ENCODE measurements around the gene CNST. TPM values are rescaled to one million over a fixed set of nuclear protein-coding genes. Genes with fewer than 3 reads are reported as not detected.

Gene CNST
- total and polyA plus RNA-seq, 2 of the 13 experiments (the other 11 are each of a cell fraction or from before 2014, with no cell fraction given): 6.3 to 12.4 TPM

DNA sequence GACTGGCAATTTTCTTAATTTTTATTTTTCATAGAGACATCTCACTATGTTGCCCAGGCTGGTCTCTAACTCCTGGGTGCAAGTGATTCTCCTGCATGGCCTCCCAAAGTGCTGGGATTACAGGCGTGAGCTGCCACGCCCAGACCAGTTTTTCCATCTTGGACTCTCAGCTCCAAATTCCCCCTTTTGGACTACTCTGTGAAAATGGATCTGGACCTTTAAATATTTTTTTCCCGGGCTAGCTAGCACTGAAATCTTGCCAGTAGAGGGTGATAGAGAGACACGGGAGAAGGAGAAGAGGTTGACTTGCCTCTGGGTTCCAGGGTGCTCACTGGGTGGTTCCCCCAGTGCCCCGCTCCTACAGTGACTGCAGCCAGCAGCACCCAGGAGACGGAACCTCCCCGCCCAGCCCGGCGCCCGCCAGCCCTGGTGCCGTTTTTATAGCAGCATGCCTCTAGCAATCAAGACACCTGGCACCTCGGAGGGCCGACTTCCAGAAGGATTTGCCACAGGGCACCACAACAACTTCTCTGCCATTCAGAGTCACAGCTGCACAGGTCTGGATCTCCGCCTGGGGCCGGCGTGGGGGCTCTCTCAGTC lies 123.3 kb downstream of the CNST start (continued):
- TF ChIP-seq LRRFIP1 (CRISPR knock-in tag; conservative IDR thresholded peaks at IDR 0.05) (no peak), ZNF784 (CRISPR knock-in tag; IDR thresholded peaks at IDR 0.05; ENCODE audit: borderline replicate concordance) (no peak), MAZ (IDR thresholded peaks at IDR 0.05; ENCODE audit: borderline replicate concordance, low read depth, low read length) (no peak), MAZ (CRISPR knock-in tag; IDR thresholded peaks at IDR 0.05; ENCODE audit: low read depth) (0 out of 2 replicates have a peak, but pooled peaks have one; percentile 21), ARHGAP35 (CRISPR knock-in tag; IDR thresholded peaks at IDR 0.05; ENCODE audit: borderline replicate concordance) (no peak), ZNF20 (CRISPR knock-in tag; IDR thresholded peaks at IDR 0.05) (no peak), JARID2 (CRISPR knock-in tag; IDR thresholded peaks at IDR 0.05; ENCODE audit: insufficient replicate concordance) (no peak), SMC3 (IDR thresholded peaks at IDR 0.05; ENCODE audit: low read length) (peak; percentile 87), NR2C2 (CRISPR knock-in tag; IDR thresholded peaks at IDR 0.05; ENCODE audit: borderline replicate concordance) (peak; percentile 35; the same call in 1 of the 2 replicates), ZNF326 (CRISPR knock-in tag; IDR thresholded peaks at IDR 0.05; ENCODE audit: borderline replicate concordance) (no peak), U2AF2 (IDR thresholded peaks at IDR 0.05; ENCODE audit: low read depth, low read length) (no peak), IRF1 (CRISPR knock-in tag; IDR thresholded peaks at IDR 0.05; ENCODE audit: low read depth) (no peak), SOX5 (CRISPR knock-in tag; IDR thresholded peaks at IDR 0.05; ENCODE audit: borderline replicate concordance) (no peak), SAFB2 (CRISPR knock-in tag; IDR thresholded peaks at IDR 0.05; ENCODE audit: borderline replicate concordance, low read depth) (no peak), NRL (CRISPR knock-in tag; IDR thresholded peaks at IDR 0.05; ENCODE audit: borderline replicate concordance) (no peak), AGO2 (optimal IDR thresholded peaks at IDR 0.05; ENCODE audit: low read depth, low read length) (no peak), SOX6 (IDR thresholded peaks at IDR 0.05) (no peak), SOX6 (CRISPR knock-in tag; IDR thresholded peaks at IDR 0.05) (no peak), CENPX (CRISPR knock-in tag; IDR thresholded peaks at IDR 0.05) (no peak), HINFP (CRISPR knock-in tag; IDR thresholded peaks at IDR 0.05; ENCODE audit: low read depth) (no peak)
- TF ChIP-seq, protein P1, sequence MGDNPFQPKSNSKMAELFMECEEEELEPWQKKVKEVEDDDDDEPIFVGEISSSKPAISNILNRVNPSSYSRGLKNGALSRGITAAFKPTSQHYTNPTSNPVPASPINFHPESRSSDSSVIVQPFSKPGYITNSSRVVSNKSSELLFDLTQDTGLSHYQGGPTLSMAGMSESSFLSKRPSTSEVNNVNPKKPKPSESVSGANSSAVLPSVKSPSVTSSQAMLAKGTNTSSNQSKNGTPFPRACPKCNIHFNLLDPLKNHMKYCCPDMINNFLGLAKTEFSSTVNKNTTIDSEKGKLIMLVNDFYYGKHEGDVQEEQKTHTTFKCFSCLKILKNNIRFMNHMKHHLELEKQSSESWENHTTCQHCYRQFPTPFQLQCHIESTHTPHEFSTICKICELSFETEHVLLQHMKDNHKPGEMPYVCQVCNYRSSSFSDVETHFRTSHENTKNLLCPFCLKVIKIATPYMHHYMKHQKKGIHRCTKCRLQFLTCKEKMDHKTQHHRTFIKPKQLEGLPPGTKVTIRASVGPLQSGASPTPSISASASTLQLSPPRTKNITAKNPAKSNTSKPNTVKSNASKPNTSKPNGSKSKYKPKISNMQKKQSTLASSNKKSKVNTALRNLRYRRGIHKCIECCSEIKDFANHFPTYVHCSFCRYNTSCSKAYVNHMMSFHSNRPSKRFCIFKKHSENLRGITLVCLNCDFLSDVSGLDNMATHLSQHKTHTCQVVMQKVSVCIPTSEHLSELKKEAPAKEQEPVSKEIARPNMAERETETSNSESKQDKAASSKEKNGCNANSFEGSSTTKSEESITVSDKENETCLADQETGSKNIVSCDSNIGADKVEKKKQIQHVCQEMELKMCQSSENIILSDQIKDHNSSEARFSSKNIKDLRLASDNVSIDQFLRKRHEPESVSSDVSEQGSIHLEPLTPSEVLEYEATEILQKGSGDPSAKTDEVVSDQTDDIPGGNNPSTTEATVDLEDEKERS (CRISPR knock-in tag; IDR thresholded peaks at IDR 0.05): no peak

Data from HepG2 (cell line).